ENCODE data around the gene ARHGAP22. TPM values are rescaled to one million over a fixed set of nuclear protein-coding genes. Genes with fewer than 3 reads are reported as not detected.

The ARHGAP22 gene
- polyA plus RNA-seq, 5 donors, result 1.3 to 3.1 (median 2.5) TPM

GRCh38 chr10:48497780-48498770, 106.8 kb downstream of the ARHGAP22 start:
- DNase-seq, result no peak

GRCh38 chr10:48496831-48497779, 107.8 kb downstream of the ARHGAP22 start:
- no peak for DNase-seq

- DNase-seq, result no peak
These were observed 108.6 kb downstream of the ARHGAP22 start for GRCh38 chr10:48496105-48496830.

- no peak for DNase-seq
These were observed 109.4 kb downstream of the ARHGAP22 start for GRCh38 chr10:48495282-48496045.

GRCh38 chr10:48494611-48495010, 110.3 kb downstream of the ARHGAP22 start:
- DNase-seq, result no peak

GRCh38 chr10:48494073-48494472, 110.8 kb downstream of the ARHGAP22 start:
- DNase-seq, result no peak

- DNase-seq, result no peak
These were observed 111.6 kb downstream of the ARHGAP22 start for GRCh38 chr10:48493083-48493871.

- no peak for DNase-seq
These were observed 112.7 kb downstream of the ARHGAP22 start for GRCh38 chr10:48492201-48492600.

- DNase-seq, result no peak
These were observed 113.3 kb downstream of the ARHGAP22 start for GRCh38 chr10:48491392-48492139.

- no peak for DNase-seq
These were observed 113.9 kb downstream of the ARHGAP22 start for GRCh38 chr10:48490946-48491345.

- no peak for DNase-seq
These were observed 114.3 kb downstream of the ARHGAP22 start for GRCh38 chr10:48490571-48490940.

- no peak for DNase-seq
These were observed 115.8 kb downstream of the ARHGAP22 start for GRCh38 chr10:48489099-48489498.

- DNase-seq, result no peak
These were observed 117.6 kb downstream of the ARHGAP22 start for GRCh38 chr10:48487244-48487643.

GRCh38 chr10:48485711-48486110, 119.2 kb downstream of the ARHGAP22 start:
- DNase-seq, result no peak

- DNase-seq, result no peak
These were observed 120.0 kb downstream of the ARHGAP22 start for GRCh38 chr10:48484911-48485310.

GRCh38 chr10:48482207-48482606, 122.7 kb downstream of the ARHGAP22 start:
- DNase-seq, result no peak

GRCh38 chr10:48481385-48481784, 123.5 kb downstream of the ARHGAP22 start:
- no peak for DNase-seq

GRCh38 chr10:48480397-48481374, 124.2 kb downstream of the ARHGAP22 start:
- DNase-seq, result no peak

All from right lung (tissue), 5 donors.